ENCODE measurements around the gene KIF3A. TPM values are rescaled to one million over a fixed set of nuclear protein-coding genes. Genes with fewer than 3 reads are reported as not detected.

Gene KIF3A
- total RNA-seq, 4 donors from 2014 or later, result 2.6 to 15.0 (median 6.3) TPM

DNA sequence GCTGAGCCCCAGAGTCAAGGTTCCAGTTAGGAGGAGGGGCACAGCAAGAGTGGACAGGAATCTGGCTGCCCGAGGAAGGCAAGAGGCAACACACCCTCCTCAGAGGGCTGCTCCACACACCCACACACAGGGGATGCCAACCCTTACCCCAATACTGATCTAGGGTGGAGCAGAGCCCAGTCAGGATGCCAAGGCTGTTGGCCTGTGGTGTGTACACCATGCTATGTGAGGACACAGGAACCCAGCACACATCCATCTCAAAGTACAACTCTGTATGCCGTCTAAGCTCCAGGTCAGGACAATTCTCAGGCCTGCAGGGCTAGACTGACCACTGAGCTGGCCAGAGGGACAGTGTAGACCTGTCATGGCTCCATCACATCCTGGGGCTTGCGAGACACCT is 37.1 kb upstream of the KIF3A start:
- TF ChIP-seq POLR2A (IDR thresholded peaks at IDR 0.05), result no peak
- TF ChIP-seq, protein P1, sequence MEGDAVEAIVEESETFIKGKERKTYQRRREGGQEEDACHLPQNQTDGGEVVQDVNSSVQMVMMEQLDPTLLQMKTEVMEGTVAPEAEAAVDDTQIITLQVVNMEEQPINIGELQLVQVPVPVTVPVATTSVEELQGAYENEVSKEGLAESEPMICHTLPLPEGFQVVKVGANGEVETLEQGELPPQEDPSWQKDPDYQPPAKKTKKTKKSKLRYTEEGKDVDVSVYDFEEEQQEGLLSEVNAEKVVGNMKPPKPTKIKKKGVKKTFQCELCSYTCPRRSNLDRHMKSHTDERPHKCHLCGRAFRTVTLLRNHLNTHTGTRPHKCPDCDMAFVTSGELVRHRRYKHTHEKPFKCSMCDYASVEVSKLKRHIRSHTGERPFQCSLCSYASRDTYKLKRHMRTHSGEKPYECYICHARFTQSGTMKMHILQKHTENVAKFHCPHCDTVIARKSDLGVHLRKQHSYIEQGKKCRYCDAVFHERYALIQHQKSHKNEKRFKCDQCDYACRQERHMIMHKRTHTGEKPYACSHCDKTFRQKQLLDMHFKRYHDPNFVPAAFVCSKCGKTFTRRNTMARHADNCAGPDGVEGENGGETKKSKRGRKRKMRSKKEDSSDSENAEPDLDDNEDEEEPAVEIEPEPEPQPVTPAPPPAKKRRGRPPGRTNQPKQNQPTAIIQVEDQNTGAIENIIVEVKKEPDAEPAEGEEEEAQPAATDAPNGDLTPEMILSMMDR (IDR thresholded peaks at IDR 0.05), result no peak
- no peak for TF ChIP-seq POLR2AphosphoS5 (IDR thresholded peaks at IDR 0.05)
- no peak for DNase-seq (ENCODE audit: low spot score in 2 of 2)
- peaks cover 77% of the 10 kb centered on the region for H3K4me1 ChIP-seq
- peak overlapping the region; percentile 24 for H3K27ac ChIP-seq
- no peaks in the 10 kb centered on the region for H3K36me3 ChIP-seq
- no peaks in the 10 kb centered on the region for H3K27me3 ChIP-seq
- H3K9me3 ChIP-seq, result no peaks in the 10 kb centered on the region
- 47% methylated on average over 3 of the region's 3 CpGs for WGBS
- peak overlapping the region; percentile 89 for H3K4me3 ChIP-seq

DNA sequence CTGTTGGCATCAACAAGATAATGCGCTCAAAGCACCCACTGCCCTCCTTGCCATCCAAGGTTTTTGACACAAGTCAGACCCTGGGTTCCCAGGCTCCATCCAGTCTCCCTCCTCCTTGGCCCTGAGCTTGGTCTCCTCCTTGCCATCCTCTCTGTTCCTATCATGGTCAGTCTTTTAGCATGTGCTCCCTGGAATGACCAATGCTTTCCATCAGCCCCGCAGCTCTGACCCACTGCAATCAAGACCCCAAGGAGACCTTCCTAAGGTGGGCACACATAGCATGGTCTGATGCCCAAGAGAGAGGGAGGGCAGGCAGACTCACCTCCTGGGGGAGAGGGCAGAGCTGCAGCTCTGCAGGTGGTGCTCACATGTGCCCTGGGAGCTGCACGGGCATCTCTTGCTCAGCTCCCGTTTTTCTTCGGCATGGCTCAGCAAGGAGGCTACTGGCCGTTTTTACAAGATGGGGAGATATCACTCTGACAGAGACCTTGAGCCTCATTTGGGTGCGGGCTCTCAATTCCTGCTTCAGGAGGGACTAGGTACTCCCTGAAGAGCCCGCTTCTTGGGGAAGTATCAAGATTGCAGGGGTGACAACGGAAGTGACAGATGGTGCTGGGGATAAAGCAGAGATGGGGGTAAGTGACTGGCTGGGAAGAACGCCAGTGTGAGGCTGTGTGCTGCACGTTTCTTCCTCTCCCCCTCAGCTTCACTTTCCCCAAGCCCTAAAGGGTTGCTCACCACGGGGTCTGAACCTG is 36.4 kb upstream of the KIF3A start:
- WGBS, result 56% methylated on average over 11 of the region's 12 CpGs
- TF ChIP-seq EP300 (IDR thresholded peaks at IDR 0.05), result no peak
- TF ChIP-seq, protein P1 (IDR thresholded peaks at IDR 0.05), result no peak
- TF ChIP-seq POLR2AphosphoS5 (IDR thresholded peaks at IDR 0.05), result no peak
- TF ChIP-seq POLR2A (IDR thresholded peaks at IDR 0.05), result no peak
- Histone ChIP-seq H3K27me3 (no peaks in the 10 kb centered on the region), H3K9me3 (no peaks in the 10 kb centered on the region), H3K36me3 (no peaks in the 10 kb centered on the region), H3K27ac (peak overlapping the region; percentile 24), H3K4me1 (peaks cover 83% of the 10 kb centered on the region), H3K4me3 (no peak overlapping the region)
- DNase-seq (ENCODE audit: low spot score in 2 of 2), result no peak

DNA sequence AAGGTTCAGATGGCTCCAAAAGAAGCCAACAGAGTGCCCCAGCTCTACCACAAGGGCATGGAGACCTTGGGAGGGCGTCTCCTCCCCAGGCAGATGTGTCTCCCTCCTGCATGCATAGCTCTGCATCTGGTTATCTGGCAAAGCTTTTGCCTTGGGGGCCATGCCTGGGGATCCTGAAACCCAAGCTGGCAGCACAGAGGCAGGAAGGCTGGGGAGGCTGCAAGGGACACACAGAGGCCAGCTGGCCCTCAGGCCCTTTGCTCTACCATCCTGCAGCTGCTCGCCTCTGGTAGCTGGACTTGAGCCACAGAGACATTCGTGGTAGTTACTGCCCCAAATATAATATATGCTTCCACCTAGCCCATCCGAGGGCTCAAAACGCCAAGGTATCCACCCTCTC is 35.8 kb upstream of the KIF3A start:
- no peak for DNase-seq (ENCODE audit: low spot score in 2 of 2)
- TF ChIP-seq POLR2A (IDR thresholded peaks at IDR 0.05), result no peak
- TF ChIP-seq, protein P1 (IDR thresholded peaks at IDR 0.05), result no peak
- TF ChIP-seq EP300 (IDR thresholded peaks at IDR 0.05), result no peak
- no peak for TF ChIP-seq POLR2AphosphoS5 (IDR thresholded peaks at IDR 0.05)
- no peak overlapping the region for H3K4me3 ChIP-seq
- peak overlapping the region; percentile 72 for H3K27ac ChIP-seq
- no peaks in the 10 kb centered on the region for H3K27me3 ChIP-seq
- no peaks in the 10 kb centered on the region for H3K9me3 ChIP-seq
- WGBS, result 65% methylated on average over 5 of the region's 5 CpGs
- peaks cover 86% of the 10 kb centered on the region for H3K4me1 ChIP-seq
- no peaks in the 10 kb centered on the region for H3K36me3 ChIP-seq

DNA sequence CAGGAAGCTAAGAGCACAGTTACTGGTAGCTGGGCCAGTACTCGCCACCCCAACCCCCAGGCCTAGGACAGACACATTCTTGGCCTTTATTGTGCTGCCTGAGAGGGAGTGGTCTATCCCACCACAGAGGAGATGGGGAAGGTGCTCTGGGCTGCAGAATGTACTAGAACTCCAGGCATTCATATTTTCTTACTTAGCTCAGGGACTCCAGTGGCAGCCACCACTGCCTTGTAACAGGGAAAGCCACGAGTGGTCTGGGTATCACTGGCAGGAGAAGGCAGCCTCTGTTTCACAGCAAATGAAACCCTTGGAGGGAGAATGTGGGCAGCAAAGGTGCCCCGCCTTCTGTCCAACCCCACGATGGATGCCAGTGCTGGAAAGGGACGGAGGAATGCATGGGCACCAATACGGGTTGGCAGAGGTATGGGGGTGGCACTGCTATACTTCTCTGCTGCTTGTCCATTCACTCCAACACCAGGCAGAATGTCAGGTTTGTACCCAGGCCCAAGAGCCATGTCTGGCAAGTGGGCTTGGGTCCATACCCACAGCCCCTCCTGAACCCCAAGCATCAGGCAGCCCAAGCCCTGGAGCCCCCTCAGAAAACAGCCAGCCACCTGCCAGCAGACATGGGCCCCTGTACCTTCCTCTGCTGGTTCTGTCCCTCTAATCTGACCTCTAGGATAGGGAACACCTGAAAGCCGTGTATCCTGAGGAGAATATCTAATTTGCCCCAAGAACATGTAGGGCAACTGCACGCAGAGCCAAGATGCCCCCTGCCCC is 35.1 kb upstream of the KIF3A start:
- H3K36me3 ChIP-seq, result no peaks in the 10 kb centered on the region
- TF ChIP-seq POLR2A (IDR thresholded peaks at IDR 0.05) (no peak), POLR2AphosphoS5 (IDR thresholded peaks at IDR 0.05) (no peak), EP300 (IDR thresholded peaks at IDR 0.05) (no peak)
- TF ChIP-seq, protein P1 (IDR thresholded peaks at IDR 0.05), result no peak
- no peak overlapping the region for H3K4me3 ChIP-seq
- H3K27ac ChIP-seq, result peak overlapping the region; percentile 72
- H3K27me3 ChIP-seq, result no peaks in the 10 kb centered on the region
- 68% methylated on average over 6 of the region's 8 CpGs for WGBS
- DNase-seq (ENCODE audit: low spot score in 2 of 2), result no peak
- peaks cover 87% of the 10 kb centered on the region for H3K4me1 ChIP-seq
- H3K9me3 ChIP-seq, result no peaks in the 10 kb centered on the region

DNA sequence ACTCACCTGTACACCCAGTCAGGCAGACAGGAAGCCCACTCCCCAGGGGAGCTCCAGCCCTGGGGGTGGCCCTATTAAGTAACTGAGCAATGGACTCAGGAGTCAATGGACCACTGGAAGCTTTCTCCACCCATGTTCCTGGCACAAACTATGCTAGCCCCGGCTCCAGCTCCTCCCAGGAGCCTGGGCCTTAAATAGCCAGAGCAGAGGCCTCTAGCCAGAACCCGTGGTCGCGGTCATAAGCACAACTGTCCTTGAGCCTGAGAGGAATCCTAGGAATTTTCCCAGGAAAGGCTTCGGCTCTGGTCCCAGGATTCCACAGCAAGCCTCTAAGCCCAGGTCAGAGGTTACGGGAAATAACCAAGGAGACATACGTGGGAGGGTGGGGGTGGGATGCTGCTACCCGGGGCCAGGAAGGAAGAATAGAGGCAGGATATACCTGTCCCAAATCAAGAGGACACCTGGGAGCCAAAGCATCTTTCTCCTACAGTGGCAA is 34.2 kb upstream of the KIF3A start:
- TF ChIP-seq, protein P1 (IDR thresholded peaks at IDR 0.05), result no peak
- TF ChIP-seq POLR2AphosphoS5 (IDR thresholded peaks at IDR 0.05) (no peak), EP300 (IDR thresholded peaks at IDR 0.05) (no peak), POLR2A (IDR thresholded peaks at IDR 0.05) (no peak)
- Histone ChIP-seq H3K27ac (peak overlapping the region; percentile 72), H3K9me3 (no peaks in the 10 kb centered on the region), H3K4me3 (no peak overlapping the region), H3K36me3 (no peaks in the 10 kb centered on the region), H3K27me3 (no peaks in the 10 kb centered on the region), H3K4me1 (peaks cover 94% of the 10 kb centered on the region)
- WGBS, result 68% methylated on average over 5 of the region's 8 CpGs
- no peak for DNase-seq (ENCODE audit: low spot score in 2 of 2)
